Measurements from ENCODE around the gene C11orf58.

C11orf58 gene

DNA sequence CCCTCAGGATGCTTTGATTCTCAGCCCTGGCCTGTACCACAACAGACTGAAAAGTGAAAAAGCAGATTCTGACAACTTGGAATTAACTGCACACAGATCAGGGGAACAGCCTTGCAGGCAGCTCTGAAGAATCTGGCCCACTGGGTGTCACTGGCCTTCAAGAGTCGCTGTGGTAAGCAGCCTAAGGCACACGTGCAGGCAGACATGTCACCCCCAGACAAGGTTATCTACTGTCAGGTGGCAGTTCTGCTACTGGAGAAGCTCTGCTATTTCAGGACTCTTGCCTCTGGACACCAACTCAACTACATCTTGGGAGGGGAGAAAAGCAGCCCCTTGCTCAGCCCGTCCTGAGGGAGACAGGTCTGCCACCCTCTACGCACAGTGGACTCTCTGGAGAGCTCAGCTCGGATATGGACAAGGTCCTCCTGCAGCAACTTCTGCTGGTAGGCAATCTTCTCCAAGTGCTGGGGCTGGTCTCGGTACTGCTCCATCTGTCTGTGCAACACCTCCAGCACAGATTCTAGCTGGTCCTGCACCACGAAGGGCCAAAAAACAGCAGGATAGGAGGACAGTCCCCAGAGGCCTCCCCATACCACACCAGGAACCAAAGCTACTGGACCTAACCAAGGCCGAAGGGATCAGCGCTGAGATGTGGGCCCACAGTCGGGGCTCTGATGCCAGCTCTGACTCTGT is 63.0 kb downstream of the C11orf58 start:
- no peak for TF ChIP-seq JUND (IDR thresholded peaks at IDR 0.05; ENCODE audit: low read depth)
- in situ Hi-C loops (cut with HindIII; ENCODE audit: low pct_unique_long_range_greater_than_20kb, low sequenced_read_pairs) = no loop called here

DNA sequence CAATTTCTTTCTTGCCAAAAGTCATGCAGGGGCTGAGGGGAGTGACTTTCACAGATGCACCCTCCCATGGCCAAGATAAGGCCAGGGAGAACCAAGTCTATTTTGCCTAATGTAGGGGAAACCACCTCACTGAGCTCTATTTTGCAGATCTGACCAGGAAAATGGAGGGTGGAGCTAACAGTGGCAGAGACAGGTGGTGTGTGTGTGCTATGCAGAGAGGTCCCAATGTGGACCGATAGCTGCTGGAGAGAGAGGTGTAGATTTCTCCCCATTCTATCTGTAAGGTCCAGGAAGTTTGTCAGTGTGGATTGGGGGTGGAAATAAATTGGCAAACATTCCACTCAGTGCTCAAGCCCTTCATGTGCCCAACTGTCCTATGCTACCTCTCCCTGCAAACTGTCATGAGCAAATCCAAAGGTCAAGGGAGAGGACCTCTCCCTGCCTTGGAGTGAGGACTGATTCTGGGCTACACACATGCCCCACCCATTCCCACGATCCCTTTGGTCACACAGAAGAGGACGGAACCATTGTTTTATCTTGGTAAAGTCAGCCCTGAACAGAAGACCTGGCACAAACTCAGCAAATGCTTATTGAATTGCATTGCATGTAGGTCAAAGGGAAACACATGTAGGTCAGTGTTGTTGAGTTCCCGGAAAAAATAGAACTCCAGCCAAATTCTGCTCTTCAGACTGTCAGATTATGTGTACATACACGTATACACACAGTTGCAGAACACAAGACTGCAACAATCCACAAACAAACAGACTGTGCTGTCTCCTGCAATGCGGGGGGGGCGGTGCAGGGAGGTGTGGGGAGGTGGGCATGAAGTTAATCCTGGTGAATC is 65.9 kb downstream of the C11orf58 start:
- no peak for TF ChIP-seq JUND (IDR thresholded peaks at IDR 0.05; ENCODE audit: low read depth)
- no peak for DNase-seq (ENCODE audit: low read depth in 1 of 2, low spot score in 1 of 2)
- in situ Hi-C loops (cut with HindIII; ENCODE audit: low pct_unique_long_range_greater_than_20kb, low sequenced_read_pairs) = no loop called here

More for the DNA sequence above, 63.0 kb downstream of the C11orf58 start:
- DNase-seq (ENCODE audit: low read depth in 1 of 2, low spot score in 1 of 2) = no peak

DNA sequence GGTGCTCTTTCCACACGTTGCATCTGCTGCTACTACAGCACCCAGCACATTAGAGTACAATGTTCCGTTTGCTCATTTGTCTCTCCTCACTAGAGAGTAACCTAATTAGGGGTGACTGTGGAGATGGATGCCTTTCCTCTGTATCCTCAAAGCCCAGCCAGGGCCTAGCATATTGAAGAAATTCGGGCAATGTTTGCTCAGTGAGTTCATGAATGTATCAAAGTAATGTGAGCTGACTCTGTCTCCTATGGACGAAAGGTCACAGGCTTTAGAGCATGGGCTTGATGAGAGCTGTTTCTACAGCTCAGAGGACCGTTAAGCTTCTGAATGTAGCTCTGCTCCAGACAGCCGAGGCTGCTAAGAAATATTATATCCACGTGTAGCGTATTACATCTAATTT is 67.5 kb downstream of the C11orf58 start:
- in situ Hi-C loops (cut with HindIII; ENCODE audit: low pct_unique_long_range_greater_than_20kb, low sequenced_read_pairs) = no loop called here
- no peak for TF ChIP-seq JUND (IDR thresholded peaks at IDR 0.05; ENCODE audit: low read depth)
- DNase-seq (ENCODE audit: low read depth in 1 of 2, low spot score in 1 of 2) = no peak

DNA sequence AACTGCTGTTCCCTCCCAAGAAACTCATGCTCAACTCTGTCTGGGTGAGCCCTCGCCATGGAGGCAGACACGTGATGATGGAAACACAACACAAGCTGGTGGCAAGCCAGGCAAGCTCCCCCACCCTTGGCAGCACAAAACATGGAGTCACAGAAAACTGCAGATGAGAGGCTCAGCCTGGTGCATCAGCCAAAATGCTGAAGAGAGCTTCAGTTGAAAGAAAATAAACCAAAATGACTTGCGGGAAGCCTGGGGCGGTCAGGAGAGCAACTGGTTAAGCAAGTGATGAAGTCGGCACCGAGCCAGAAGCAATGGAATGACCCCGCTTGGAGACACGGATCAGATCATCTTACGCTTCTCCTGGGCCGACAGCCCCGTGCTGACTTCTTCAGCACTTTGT is 68.3 kb downstream of the C11orf58 start:
- TF ChIP-seq JUND (IDR thresholded peaks at IDR 0.05; ENCODE audit: low read depth) = no peak
- DNase-seq (ENCODE audit: low read depth in 1 of 2, low spot score in 1 of 2) = no peak
- in situ Hi-C loops (cut with HindIII; ENCODE audit: low pct_unique_long_range_greater_than_20kb, low sequenced_read_pairs) = no loop called here

DNA sequence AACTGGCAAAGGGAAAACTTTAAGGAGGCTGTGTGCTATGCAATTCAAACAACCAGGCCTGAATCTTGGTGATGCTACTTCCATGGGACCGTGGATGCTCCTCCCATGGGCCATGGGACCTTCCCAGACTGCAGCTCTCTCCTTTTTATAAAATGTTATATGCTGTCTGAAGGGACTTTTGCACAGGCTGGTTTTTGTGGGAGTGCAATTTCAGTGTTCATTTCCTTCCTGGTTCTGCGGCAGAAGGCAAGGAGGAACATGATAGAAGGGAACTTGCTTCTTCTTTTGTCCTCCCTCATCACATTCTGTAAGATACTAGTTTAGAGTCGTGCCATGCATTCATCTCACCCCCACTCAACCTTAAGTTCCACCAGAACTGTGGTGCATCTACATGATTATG is 68.9 kb downstream of the C11orf58 start:
- TF ChIP-seq JUND (IDR thresholded peaks at IDR 0.05; ENCODE audit: low read depth) = no peak
- in situ Hi-C loops (cut with HindIII; ENCODE audit: low pct_unique_long_range_greater_than_20kb, low sequenced_read_pairs) = no loop called here
- DNase-seq (ENCODE audit: low read depth in 1 of 2, low spot score in 1 of 2) = no peak
